RKO (cell line): ENCODE results near the gene MYBPHL.

Source experiments
- DNase-seq: peaks from one replicate; pipeline ENCODE4 v3.0.0-alpha.2; 2016; ENCODE audit warnings: low spot score

Gene MYBPHL

DNA sequence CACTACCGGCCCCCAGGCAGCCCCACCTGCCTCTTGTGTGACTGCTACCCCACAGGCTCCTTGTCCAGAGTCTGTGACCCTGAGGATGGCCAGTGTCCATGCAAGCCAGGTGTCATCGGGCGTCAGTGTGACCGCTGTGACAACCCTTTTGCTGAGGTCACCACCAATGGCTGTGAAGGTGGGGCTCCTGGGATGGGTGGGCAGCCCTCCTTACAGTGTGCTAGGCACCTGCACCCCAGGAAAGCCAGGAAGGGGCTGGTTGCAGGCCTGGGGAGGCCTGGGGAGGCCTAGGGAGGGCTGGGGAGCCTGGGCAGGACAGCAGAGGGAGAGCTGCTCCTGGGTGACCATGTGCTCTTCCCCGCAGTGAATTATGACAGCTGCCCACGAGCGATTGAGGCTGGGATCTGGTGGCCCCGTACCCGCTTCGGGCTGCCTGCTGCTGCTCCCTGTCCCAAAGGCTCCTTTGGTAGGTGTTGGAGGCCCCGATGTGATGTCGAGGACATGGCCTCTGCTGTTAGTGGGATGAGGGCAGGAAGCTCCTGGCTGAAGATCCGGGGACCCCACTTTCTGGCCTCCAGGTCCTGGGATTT lies 41.0 kb downstream of the MYBPHL start:
- no peak for DNase-seq

DNA sequence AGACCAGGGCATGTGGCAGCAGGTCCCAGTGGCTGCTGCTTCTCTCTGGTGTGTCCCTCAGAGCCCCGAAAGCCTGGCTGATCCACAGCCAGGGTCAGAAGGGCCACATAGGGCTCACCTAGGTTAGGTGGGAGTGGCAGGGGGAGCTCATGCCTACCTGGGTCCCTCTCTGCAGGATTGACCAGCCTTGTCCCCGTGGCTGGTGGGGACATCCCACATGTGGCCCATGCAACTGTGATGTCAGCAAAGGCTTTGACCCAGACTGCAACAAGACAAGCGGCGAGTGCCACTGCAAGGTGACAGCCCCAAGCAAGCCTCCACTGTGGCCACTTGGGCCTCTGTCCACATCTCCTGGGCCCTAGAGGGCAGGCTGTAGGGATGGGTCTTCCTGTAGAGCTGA lies 41.8 kb downstream of the MYBPHL start:
- no peak for DNase-seq

GRCh38 chr1:109264379-109264755 lies 42.4 kb downstream of the MYBPHL start:
- DNase-seq, result no peak

- DNase-seq, result peak; percentile 74
Observed at GRCh38 chr1:109263597-109264378, 43.0 kb downstream of the MYBPHL start.

GRCh38 chr1:109263234-109263596 lies 43.6 kb downstream of the MYBPHL start:
- DNase-seq, result no peak

- no peak for DNase-seq
Observed at GRCh38 chr1:109262231-109263055, 44.4 kb downstream of the MYBPHL start.

GRCh38 chr1:109261578-109261977 lies 45.2 kb downstream of the MYBPHL start:
- no peak for DNase-seq

GRCh38 chr1:109261006-109261405 lies 45.8 kb downstream of the MYBPHL start:
- no peak for DNase-seq

- DNase-seq, result no peak
Observed at GRCh38 chr1:109259674-109260557, 46.9 kb downstream of the MYBPHL start.

GRCh38 chr1:109258481-109259466 lies 48.0 kb downstream of the MYBPHL start:
- DNase-seq, result no peak

DNA sequence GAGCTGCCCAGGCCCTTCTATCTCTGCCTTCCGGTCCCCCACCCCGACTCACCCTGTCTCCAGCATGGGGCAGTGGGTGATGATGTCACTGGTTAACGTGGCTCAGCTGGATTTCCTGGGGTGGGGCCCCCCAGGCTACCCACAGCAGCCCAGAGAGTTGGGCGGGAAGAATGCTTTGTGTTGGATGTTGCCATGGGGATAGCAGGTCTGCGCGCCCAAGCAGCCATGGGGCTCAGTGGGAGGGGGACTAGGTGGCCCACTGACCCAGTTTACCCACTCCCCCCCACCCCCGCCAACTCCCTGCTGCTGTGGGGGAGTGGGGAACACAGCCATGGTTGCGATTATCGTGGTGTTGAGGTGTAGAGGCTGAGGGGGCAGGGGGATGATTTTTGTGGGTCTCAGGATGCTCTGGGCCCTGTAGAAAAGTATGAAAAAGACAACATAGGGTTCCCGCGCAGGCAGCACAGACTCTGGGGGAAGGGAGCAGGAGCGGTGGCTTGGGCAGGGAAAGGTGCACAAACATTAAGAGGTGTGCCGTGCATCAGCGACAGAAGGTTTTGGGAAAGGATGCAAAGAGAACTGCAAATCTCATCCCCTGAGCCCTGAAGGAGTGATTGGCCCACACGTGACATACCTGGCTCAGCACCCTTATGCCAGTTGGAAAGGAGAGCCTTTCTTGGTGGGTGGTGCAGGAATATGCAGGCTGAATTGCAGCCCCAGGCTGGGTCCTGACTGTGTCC lies 49.0 kb downstream of the MYBPHL start:
- no peak for DNase-seq

GRCh38 chr1:109256971-109257681 lies 49.7 kb downstream of the MYBPHL start:
- DNase-seq, result no peak

DNA sequence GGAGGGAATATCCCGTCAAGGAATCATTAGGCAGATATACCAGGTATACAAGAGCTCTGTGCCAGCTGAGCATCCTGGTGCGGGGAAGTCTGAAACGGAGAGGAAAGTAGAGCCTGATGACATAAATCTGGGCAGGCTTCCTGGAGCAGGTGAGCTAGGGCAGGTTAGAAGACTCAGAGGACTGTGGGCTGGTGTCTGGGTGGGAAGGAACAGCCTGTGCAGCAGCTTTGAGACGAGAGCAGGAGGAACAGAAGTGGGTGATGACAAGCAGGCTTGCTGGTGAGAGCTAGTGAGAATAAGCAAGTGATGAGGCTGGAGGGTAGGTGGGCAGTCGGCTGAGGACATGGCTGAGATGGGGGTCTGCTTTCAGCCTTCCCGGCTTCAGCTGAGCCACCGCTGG lies 50.7 kb downstream of the MYBPHL start:
- no peak for DNase-seq

- DNase-seq, result no peak
Observed at GRCh38 chr1:109255678-109256077, 51.1 kb downstream of the MYBPHL start.

GRCh38 chr1:109255097-109255651 lies 51.6 kb downstream of the MYBPHL start:
- DNase-seq, result no peak

DNA sequence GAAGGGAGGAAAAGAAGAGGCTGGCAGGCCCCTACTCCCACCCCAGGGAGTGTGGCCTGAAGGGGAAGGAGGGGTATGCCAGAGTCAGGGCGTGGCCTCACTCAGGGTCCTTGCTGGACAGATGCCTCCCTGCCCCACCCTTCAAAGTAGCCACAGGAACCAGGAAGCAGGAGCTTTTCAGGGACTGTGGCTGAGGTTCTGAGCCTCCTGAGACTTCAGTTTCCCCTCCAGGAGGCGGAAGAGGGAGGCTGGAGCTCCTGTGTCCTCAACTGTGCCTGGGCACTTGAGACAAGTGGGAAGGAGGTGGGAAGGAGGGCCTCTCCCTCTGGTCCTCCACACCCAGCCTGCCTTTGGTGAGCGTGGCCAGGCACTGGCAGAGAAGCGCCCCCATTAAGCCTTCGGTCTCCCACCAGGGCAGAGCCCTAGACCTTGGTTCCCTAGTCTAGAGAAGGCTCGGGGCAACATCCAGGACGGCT lies 52.2 kb downstream of the MYBPHL start:
- no peak for DNase-seq

GRCh38 chr1:109253803-109254620 lies 52.8 kb downstream of the MYBPHL start:
- DNase-seq, result no peak
